DOHH2 (cell line): Measurements from ENCODE around the gene STARD10.

Experiments
- H3F3A ChIP-seq: fragments of 200-600 bp; sonication (generic), shearing (Covaris generic); 2 replicates; pipeline ENCODE4 v1.6.0; 2016; ENCODE audit warnings: antibody characterized with exemption, mild to moderate bottlenecking; ENCODE audit not compliant: control insufficient read depth, insufficient read depth
- H3K27ac ChIP-seq: fragments of 200-600 bp; sonication (generic); 2 replicates; pipeline ENCODE4 v1.5.1; 2014; ENCODE audit warnings: low read depth, mild to moderate bottlenecking, low read length, moderate library complexity
- H3K27me3 ChIP-seq: fragments of 200-600 bp; sonication (generic); 2 replicates; pipeline ENCODE4 v1.6.1; 2014; ENCODE audit warnings: mild to moderate bottlenecking, low read length, mixed read lengths; ENCODE audit not compliant: control insufficient read depth
- H3K36me3 ChIP-seq: fragments of 200-600 bp; sonication (generic); 2 replicates; pipeline ENCODE4 v1.6.1; 2014; ENCODE audit warnings: mild to moderate bottlenecking, low read length, moderate library complexity, mixed read lengths; ENCODE audit not compliant: control insufficient read depth
- H3K4me1 ChIP-seq: fragments of 200-600 bp; sonication (generic); 2 replicates; pipeline ENCODE4 v1.6.1; 2014; ENCODE audit warnings: mild to moderate bottlenecking, low read length, mixed read lengths; ENCODE audit not compliant: control insufficient read depth
- H3K4me2 ChIP-seq: fragments of 200-600 bp; sonication (generic); 2 replicates; pipeline ENCODE4 v1.6.0; 2014; ENCODE audit warnings: mild to moderate bottlenecking, low read length, moderate library complexity
- H3K4me3 ChIP-seq: fragments of 200-600 bp; sonication (generic); 2 replicates; pipeline ENCODE4 v1.5.1; 2014; ENCODE audit warnings: mild to moderate bottlenecking, low read length, mixed read lengths
- H3K79me2 ChIP-seq: fragments of 200-600 bp; sonication (generic); 2 replicates; pipeline ENCODE4 v1.6.1; 2014; ENCODE audit warnings: mild to moderate bottlenecking, low read length, mixed read lengths; ENCODE audit not compliant: control insufficient read depth
- H3K9me2 ChIP-seq: fragments of 200-600 bp; sonication (generic); replicated peaks from 2 replicates; pipeline ENCODE4 v1.6.1; 2014; ENCODE audit warnings: mild to moderate bottlenecking, low read length, mixed read lengths; ENCODE audit not compliant: control insufficient read depth
- H3K9me3 ChIP-seq: fragments of 200-600 bp; sonication (generic); 2 replicates; pipeline ENCODE4 v1.6.1; 2014; ENCODE audit warnings: antibody characterized with exemption, low read length, mixed read lengths; ENCODE audit not compliant: control insufficient read depth, insufficient read depth
- H4K20me1 ChIP-seq: fragments of 200-600 bp; sonication (generic); 2 replicates; pipeline ENCODE4 v1.6.0; 2014; ENCODE audit warnings: low read depth, mild to moderate bottlenecking, antibody characterized with exemption, low read length, moderate library complexity; ENCODE audit not compliant: control insufficient read depth, insufficient read depth
- EZH2phosphoT487 ChIP-seq: fragments of 200-600 bp; sonication (generic); IDR thresholded peaks from 2 replicates; pipeline ENCODE4 v1.6.1; 2017; ENCODE audit warnings: borderline replicate concordance, mild to moderate bottlenecking, antibody characterized with exemption, low read length, moderate library complexity, mixed read lengths
- TF ChIP-seq, protein P1 (sequence below): fragments of 200-600 bp; sonication (generic); IDR thresholded peaks from one replicate; pipeline ENCODE4 v1.5.1; 2014; ENCODE audit warnings: antibody characterized with exemption, mild to moderate bottlenecking, low read depth, low read length; ENCODE audit not compliant: poor library complexity, severe bottlenecking

STARD10 gene

GRCh38 chr11:72704783-72705265 is 89.0 kb downstream of the STARD10 start:
- H3K27me3 ChIP-seq, result no peaks in the 10 kb centered on the region
- TF ChIP-seq, protein P1, sequence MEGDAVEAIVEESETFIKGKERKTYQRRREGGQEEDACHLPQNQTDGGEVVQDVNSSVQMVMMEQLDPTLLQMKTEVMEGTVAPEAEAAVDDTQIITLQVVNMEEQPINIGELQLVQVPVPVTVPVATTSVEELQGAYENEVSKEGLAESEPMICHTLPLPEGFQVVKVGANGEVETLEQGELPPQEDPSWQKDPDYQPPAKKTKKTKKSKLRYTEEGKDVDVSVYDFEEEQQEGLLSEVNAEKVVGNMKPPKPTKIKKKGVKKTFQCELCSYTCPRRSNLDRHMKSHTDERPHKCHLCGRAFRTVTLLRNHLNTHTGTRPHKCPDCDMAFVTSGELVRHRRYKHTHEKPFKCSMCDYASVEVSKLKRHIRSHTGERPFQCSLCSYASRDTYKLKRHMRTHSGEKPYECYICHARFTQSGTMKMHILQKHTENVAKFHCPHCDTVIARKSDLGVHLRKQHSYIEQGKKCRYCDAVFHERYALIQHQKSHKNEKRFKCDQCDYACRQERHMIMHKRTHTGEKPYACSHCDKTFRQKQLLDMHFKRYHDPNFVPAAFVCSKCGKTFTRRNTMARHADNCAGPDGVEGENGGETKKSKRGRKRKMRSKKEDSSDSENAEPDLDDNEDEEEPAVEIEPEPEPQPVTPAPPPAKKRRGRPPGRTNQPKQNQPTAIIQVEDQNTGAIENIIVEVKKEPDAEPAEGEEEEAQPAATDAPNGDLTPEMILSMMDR, result no peak
- no peak for TF ChIP-seq EZH2phosphoT487
- no peak overlapping the region for H3K4me2 ChIP-seq
- H3K79me2 ChIP-seq, result no peaks in the 10 kb centered on the region
- no peaks in the 10 kb centered on the region for H3K4me1 ChIP-seq
- H3K27ac ChIP-seq, result no peak overlapping the region
- H3K9me3 ChIP-seq, result no peaks in the 10 kb centered on the region
- H3K36me3 ChIP-seq, result peaks cover 48% of the 10 kb centered on the region
- H4K20me1 ChIP-seq, result no peaks in the 10 kb centered on the region
- no peak overlapping the region for H3K4me3 ChIP-seq
- H3F3A ChIP-seq, result no peaks in the 10 kb centered on the region
- no peaks in the 10 kb centered on the region for H3K9me2 ChIP-seq
